NCI-H2029 (cell line): ENCODE data around the gene TCAIM.
"Not testable (repeated sequence)": the region's sequence is repeated elsewhere in the genome, so short reads cannot be mapped to it uniquely, and the experiment has no call there.

Experiments used
- DNase-seq: peaks from one replicate; lab custom pipeline; 2025; lab: John Stamatoyannopoulos, UW

Gene TCAIM

GRCh38 chr3:44415421-44415820 lies 76.9 kb downstream of the TCAIM start:
- DNase-seq = no peak

GRCh38 chr3:44416031-44417030 lies 77.8 kb downstream of the TCAIM start:
- no peak for DNase-seq

GRCh38 chr3:44418118-44418517 lies 79.6 kb downstream of the TCAIM start:
- DNase-seq = not testable (repeated sequence)

GRCh38 chr3:44418549-44418948 lies 80.0 kb downstream of the TCAIM start:
- no peak for DNase-seq

- no peak for DNase-seq
Observed at GRCh38 chr3:44419116-44419922, 80.8 kb downstream of the TCAIM start.

- no peak for DNase-seq
Observed at GRCh38 chr3:44419923-44420650, 81.5 kb downstream of the TCAIM start.

GRCh38 chr3:44420676-44421075 lies 82.1 kb downstream of the TCAIM start:
- no peak for DNase-seq

- no peak for DNase-seq
Observed at GRCh38 chr3:44421280-44421679, 82.7 kb downstream of the TCAIM start.

- DNase-seq = no peak
Observed at GRCh38 chr3:44424758-44425157, 86.2 kb downstream of the TCAIM start.

GRCh38 chr3:44427683-44428082 lies 89.1 kb downstream of the TCAIM start:
- no peak for DNase-seq

GRCh38 chr3:44428910-44429309 lies 90.3 kb downstream of the TCAIM start:
- no peak for DNase-seq

- DNase-seq = no peak
Observed at GRCh38 chr3:44429459-44429858, 90.9 kb downstream of the TCAIM start.

- DNase-seq = no peak
Observed at GRCh38 chr3:44430466-44430865, 91.9 kb downstream of the TCAIM start.

- no peak for DNase-seq
Observed at GRCh38 chr3:44434834-44435510, 96.4 kb downstream of the TCAIM start.

- no peak for DNase-seq
Observed at GRCh38 chr3:44436181-44436580, 97.6 kb downstream of the TCAIM start.

GRCh38 chr3:44437800-44438199 lies 99.2 kb downstream of the TCAIM start:
- no peak for DNase-seq

- no peak for DNase-seq
Observed at GRCh38 chr3:44439499-44440295, 101.1 kb downstream of the TCAIM start.

- no peak for DNase-seq
Observed at GRCh38 chr3:44442596-44443309, 104.2 kb downstream of the TCAIM start.

GRCh38 chr3:44444437-44444836 lies 105.9 kb downstream of the TCAIM start:
- no peak for DNase-seq
